ENCODE measurements around the gene MICU2. TPM values are rescaled to one million over a fixed set of nuclear protein-coding genes. Genes with fewer than 3 reads are reported as not detected.
A peak's percentile ranks its signal among the peaks of the same experiment; 100 is the strongest.

MICU2 gene
- total and polyA plus RNA-seq, 2 of the 4 experiments (the other 2 are of a cell fraction), result 14.9 to 25.0 TPM

DNA sequence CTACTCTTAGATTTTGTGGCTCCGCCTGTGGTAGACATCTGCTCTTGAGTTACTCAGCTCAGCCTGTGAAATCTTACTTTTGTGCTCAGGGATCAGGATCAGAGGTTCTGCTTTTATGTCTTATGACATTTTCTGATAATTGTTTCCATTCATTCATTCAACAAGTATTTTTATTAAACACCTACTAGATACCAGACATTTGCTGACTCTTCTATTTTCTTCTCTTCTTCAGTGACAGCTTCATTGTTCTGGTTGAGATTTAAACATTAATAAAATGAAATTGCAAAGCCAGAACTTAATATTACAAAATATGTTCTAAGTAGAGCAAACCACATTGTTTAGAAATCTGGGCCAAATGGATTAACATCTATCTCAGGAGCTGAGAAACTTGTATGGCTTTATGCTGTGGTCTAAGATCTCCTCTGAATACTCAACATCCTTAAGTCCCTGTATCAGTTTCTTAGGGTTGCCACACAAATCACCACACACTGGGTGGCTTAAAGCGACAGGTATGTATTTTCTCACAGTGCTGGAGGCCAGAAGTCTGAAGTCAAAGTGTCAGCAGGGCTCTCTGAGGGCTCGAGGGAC is 15.8 kb upstream of the MICU2 start:
- Histone ChIP-seq H3K4me2 (ENCODE audit: low read depth, low read length) (no peak overlapping the region), H3K4ac (ENCODE audit: low read depth, low read length) (no peak overlapping the region), H4K5ac (ENCODE audit: low read depth, low read length) (no peak overlapping the region), H3K9ac (ENCODE audit: low read depth, low read length) (no peak overlapping the region), H3K23ac (ENCODE audit: low read depth, low read length) (no peak overlapping the region), H3K36me3 (ENCODE audit: control insufficient read depth, insufficient read depth, low read length) (no peaks in the 10 kb centered on the region), H3K79me1 (ENCODE audit: low read depth in 1 of 2, low read length in 2 of 2) (no peaks in the 10 kb centered on the region), H4K20me1 (ENCODE audit: insufficient read depth, low read length) (no peaks in the 10 kb centered on the region), H3K4me1 (ENCODE audit: control insufficient read depth, insufficient read depth, low read length) (peaks cover 3% of the 10 kb centered on the region), H3K18ac (ENCODE audit: low read depth, low read length) (no peak overlapping the region), H3K9me1 (ENCODE audit: insufficient read depth, low read length) (no peaks in the 10 kb centered on the region), H3K14ac (replicated peaks; ENCODE audit: low read depth, low read length) (no peak overlapping the region), H3K27me3 (ENCODE audit: control insufficient read depth, insufficient read depth, low read length) (peaks cover 16% of the 10 kb centered on the region), H3K27ac (ENCODE audit: insufficient read depth, low read length) (no peak overlapping the region), H2BK15ac (ENCODE audit: low read depth, low read length) (no peak overlapping the region), H3K56ac (ENCODE audit: extremely low read depth, insufficient read depth, low read length) (no peak overlapping the region), H2BK5ac (ENCODE audit: low read depth, low read length, poor library complexity, severe bottlenecking) (no peak overlapping the region), H2BK20ac (ENCODE audit: low read depth, low read length) (no peak overlapping the region), H2BK120ac (ENCODE audit: low read depth, low read length) (no peak overlapping the region), H2AK5ac (ENCODE audit: low read depth, low read length) (no peak overlapping the region), H2AK9ac (replicated peaks; ENCODE audit: low read depth, low read length, poor library complexity) (no peak overlapping the region), H4K8ac (ENCODE audit: low read depth in 2 of 2, low read length in 2 of 2) (no peak overlapping the region), H3K4me3 (ENCODE audit: insufficient read depth, low read depth, low read length) (no peak overlapping the region), H3K9me3 (ENCODE audit: control insufficient read depth, insufficient read depth, low read length) (no peaks in the 10 kb centered on the region), H2AFZ (replicated peaks; ENCODE audit: low read length, poor library complexity) (peak overlapping the region; percentile 44), H4K91ac (ENCODE audit: insufficient read depth, low read depth, low read length) (no peak overlapping the region)
- POLR2A ChIA-PET (ENCODE audit: unreplicated experiment), result interaction anchor here (0.6 kb wide), 1 partner anchor 9 kb away, joined by 3 read pairs; no protein-coding TSS in a partner anchor
- CTCF ChIA-PET, result interaction anchor here (1.1 kb wide), 1 partner anchor 18 kb away, joined by 3 read pairs; no protein-coding TSS in a partner anchor
- dilution Hi-C loops (cut with HindIII; ENCODE audit: low sequenced_read_pairs, unreplicated experiment) (no loop called here), intact Hi-C loops (cut with micrococcal nuclease) (no loop called here), in situ Hi-C loops (cut with MboI; ENCODE audit: low sequenced_read_pairs) (loop anchor here (5.0 kb wide), 1 partner anchor 663 kb away; no protein-coding TSS in a partner anchor)
- ATAC-seq (ENCODE audit: low read depth) (peak; percentile 42), DNase-seq (peak; percentile 17)
- no TSS peak for BruUV-seq (replicated peaks)
- no CpG with 5 or more reads among the region's 3 CpGs for WGBS, 2 experiments (ENCODE audit: extremely low coverage in 2 of 2, insufficient read length in 1 of 2)
- TF ChIP-seq NFE2L2 (IDR thresholded peaks at IDR 0.05; ENCODE audit: low read depth, low read length) (no peak), RAD21 (IDR thresholded peaks at IDR 0.05; ENCODE audit: low read length) (no peak), FOS (IDR thresholded peaks at IDR 0.05; ENCODE audit: low read depth, low read length) (no peak), RCOR1 (IDR thresholded peaks at IDR 0.05; ENCODE audit: insufficient replicate concordance, low read length) (no peak), MAZ (IDR thresholded peaks at IDR 0.05; ENCODE audit: borderline replicate concordance, low read depth, low read length) (no peak), SMC3 (IDR thresholded peaks at IDR 0.05; ENCODE audit: low read depth, low read length) (no peak), POLR2A (IDR thresholded peaks at IDR 0.05; ENCODE audit: low read depth, low read length) (no peak), BHLHE40 (IDR thresholded peaks at IDR 0.05; ENCODE audit: low read depth, low read length) (no peak)
- TF ChIP-seq, protein P1, sequence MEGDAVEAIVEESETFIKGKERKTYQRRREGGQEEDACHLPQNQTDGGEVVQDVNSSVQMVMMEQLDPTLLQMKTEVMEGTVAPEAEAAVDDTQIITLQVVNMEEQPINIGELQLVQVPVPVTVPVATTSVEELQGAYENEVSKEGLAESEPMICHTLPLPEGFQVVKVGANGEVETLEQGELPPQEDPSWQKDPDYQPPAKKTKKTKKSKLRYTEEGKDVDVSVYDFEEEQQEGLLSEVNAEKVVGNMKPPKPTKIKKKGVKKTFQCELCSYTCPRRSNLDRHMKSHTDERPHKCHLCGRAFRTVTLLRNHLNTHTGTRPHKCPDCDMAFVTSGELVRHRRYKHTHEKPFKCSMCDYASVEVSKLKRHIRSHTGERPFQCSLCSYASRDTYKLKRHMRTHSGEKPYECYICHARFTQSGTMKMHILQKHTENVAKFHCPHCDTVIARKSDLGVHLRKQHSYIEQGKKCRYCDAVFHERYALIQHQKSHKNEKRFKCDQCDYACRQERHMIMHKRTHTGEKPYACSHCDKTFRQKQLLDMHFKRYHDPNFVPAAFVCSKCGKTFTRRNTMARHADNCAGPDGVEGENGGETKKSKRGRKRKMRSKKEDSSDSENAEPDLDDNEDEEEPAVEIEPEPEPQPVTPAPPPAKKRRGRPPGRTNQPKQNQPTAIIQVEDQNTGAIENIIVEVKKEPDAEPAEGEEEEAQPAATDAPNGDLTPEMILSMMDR (conservative IDR thresholded peaks at IDR 0.05; ENCODE audit: low read depth, low read length), result no peak

All from IMR-90 (cell line).